IMR-90 (cell line): ENCODE data around the gene RPS5. TPM values are rescaled to one million over a fixed set of nuclear protein-coding genes. Genes with fewer than 3 reads are reported as not detected.

Experiments
- ATAC-seq: fragments of 200-7000 bp; cut with Tn5 transposase; 2 replicates; pipeline ENCODE4 v1.9.1; 2020; ENCODE audit warnings: low read depth, mild to moderate bottlenecking, moderate library complexity
- BruUV-seq: library from RNA; stranded (reverse); fragments of 400-500 nt; replicated peaks from 2 replicates; lab custom pipeline; 2021; lab: Mats Ljungman, UMichigan
- CTCF ChIA-PET: fragments of 300-600 bp; formaldehyde crosslinking; extraction: SDS; loops from one replicate; lab custom pipeline; 2021; ENCODE audit warnings: antibody characterized with exemption; lab: Yijun Ruan, JAX
- POLR2A ChIA-PET: fragments of 300-600 bp; sonication (Branson Sonifier 250); formaldehyde crosslinking; loops from one replicate; lab custom pipeline; 2022; ENCODE audit warnings: antibody characterized with exemption; ENCODE audit not compliant: unreplicated experiment; lab: Charles Lee
- DNase-seq: peaks from one replicate; pipeline ENCODE4 v3.0.0; 2013
- H2AFZ ChIP-seq: replicated peaks from 2 replicates; pipeline ENCODE3; 2013; ENCODE audit warnings: low read length, mild to moderate bottlenecking; ENCODE audit not compliant: poor library complexity
- H2AK5ac ChIP-seq: 2 replicates; pipeline ENCODE4 v1.6.1; 2013; ENCODE audit warnings: low read depth, low read length, inconsistent platforms
- H2AK9ac ChIP-seq: replicated peaks from 2 replicates; pipeline ENCODE3; 2013; ENCODE audit warnings: mild to moderate bottlenecking, low read depth, low read length, moderate library complexity; ENCODE audit not compliant: poor library complexity
- H2BK120ac ChIP-seq: 2 replicates; pipeline ENCODE4 v1.6.1; 2013; ENCODE audit warnings: low read depth, low read length, inconsistent platforms
- H2BK15ac ChIP-seq: 3 replicates; pipeline ENCODE4 v1.6.1; 2013; ENCODE audit warnings: low read depth, low read length, inconsistent platforms
- H2BK20ac ChIP-seq: 2 replicates; pipeline ENCODE4 v1.6.1; 2013; ENCODE audit warnings: low read depth, mild to moderate bottlenecking, inconsistent platforms, low read length, moderate library complexity
- H2BK5ac ChIP-seq: 2 replicates; pipeline ENCODE4 v1.6.1; 2013; ENCODE audit warnings: mild to moderate bottlenecking, low read depth, low read length, inconsistent platforms; ENCODE audit not compliant: poor library complexity, severe bottlenecking
- H3K14ac ChIP-seq: replicated peaks from 2 replicates; pipeline ENCODE4 v1.6.1; 2013; ENCODE audit warnings: low read depth, low read length, inconsistent platforms
- H3K18ac ChIP-seq: 2 replicates; pipeline ENCODE4 v1.6.1; 2013; ENCODE audit warnings: low read depth, low read length, control low read depth
- H3K23ac ChIP-seq: 2 replicates; pipeline ENCODE4 v1.6.1; 2013; ENCODE audit warnings: low read depth, low read length, inconsistent platforms
- H3K27ac ChIP-seq: 2 replicates; pipeline ENCODE4 v1.5.1; 2013; ENCODE audit warnings: mild to moderate bottlenecking, control low read depth, low read length; ENCODE audit not compliant: insufficient read depth
- H3K27me3 ChIP-seq: 2 replicates; pipeline ENCODE4 v1.6.1; 2013; ENCODE audit warnings: low read length; ENCODE audit not compliant: control insufficient read depth, insufficient read depth
- H3K36me3 ChIP-seq: 2 replicates; pipeline ENCODE4 v1.6.1; 2013; ENCODE audit warnings: low read length, mixed read lengths; ENCODE audit not compliant: control insufficient read depth, insufficient read depth
- H3K4ac ChIP-seq: 2 replicates; pipeline ENCODE4 v1.6.1; 2013; ENCODE audit warnings: low read depth, low read length, inconsistent platforms
- H3K4me1 ChIP-seq: 2 replicates; pipeline ENCODE4 v1.6.1; 2013; ENCODE audit warnings: low read length, mixed read lengths; ENCODE audit not compliant: control insufficient read depth, insufficient read depth
- H3K4me2 ChIP-seq: 2 replicates; pipeline ENCODE4 v1.6.1; 2013; ENCODE audit warnings: low read depth, mild to moderate bottlenecking, control low read depth, low read length, moderate library complexity
- H3K4me3 ChIP-seq: 2 replicates; pipeline ENCODE4 v1.5.1; 2013; ENCODE audit warnings: low read depth, mild to moderate bottlenecking, control low read depth, low read length, moderate library complexity; ENCODE audit not compliant: insufficient read depth
- H3K56ac ChIP-seq: 2 replicates; pipeline ENCODE4 v1.6.1; 2013; ENCODE audit warnings: low read length, inconsistent platforms; ENCODE audit not compliant: insufficient read depth; ENCODE audit errors: extremely low read depth
- H3K79me1 ChIP-seq, 2 experiments: 2 replicates each; pipeline ENCODE4 v1.6.1; 2013; ENCODE audit warnings: low read length in 2 of 2, inconsistent platforms in 1 of 2, low read depth in 1 of 2
- H3K9ac ChIP-seq: 2 replicates; pipeline ENCODE4 v1.6.1; 2013; ENCODE audit warnings: low read depth, low read length, control low read depth
- H3K9me1 ChIP-seq: 2 replicates; pipeline ENCODE4 v1.6.1; 2013; ENCODE audit warnings: low read length, inconsistent platforms; ENCODE audit not compliant: insufficient read depth
- H3K9me3 ChIP-seq: 2 replicates; pipeline ENCODE4 v1.6.1; 2013; ENCODE audit warnings: low read length; ENCODE audit not compliant: control insufficient read depth, insufficient read depth
- H4K20me1 ChIP-seq: 2 replicates; pipeline ENCODE4 v1.6.1; 2013; ENCODE audit warnings: low read length, inconsistent platforms; ENCODE audit not compliant: insufficient read depth
- H4K5ac ChIP-seq: 2 replicates; pipeline ENCODE4 v1.6.1; 2013; ENCODE audit warnings: mild to moderate bottlenecking, low read depth, low read length, control low read depth
- H4K8ac ChIP-seq, 2 experiments: 2 replicates each; pipeline ENCODE4 v1.6.1; 2013; ENCODE audit warnings: low read depth in 2 of 2, low read length in 2 of 2, control low read depth in 1 of 2, inconsistent platforms in 1 of 2
- H4K91ac ChIP-seq: 2 replicates; pipeline ENCODE4 v1.6.1; 2013; ENCODE audit warnings: low read depth, low read length, inconsistent platforms; ENCODE audit not compliant: insufficient read depth
- BHLHE40 ChIP-seq: fragments of 150-350 bp; IDR thresholded peaks from 2 replicates; pipeline ENCODE4 v1.6.1; 2016; ENCODE audit warnings: mild to moderate bottlenecking, low read depth, low read length
- CEBPB ChIP-seq: IDR thresholded peaks from 2 replicates; pipeline ENCODE4 v1.6.1; 2012; ENCODE audit warnings: low read depth, low read length, improper control_type of control experiment
- MAFK ChIP-seq: IDR thresholded peaks from 2 replicates; pipeline ENCODE4 v1.6.1; 2012; ENCODE audit warnings: low read depth, low read length, improper control_type of control experiment
- MXI1 ChIP-seq: IDR thresholded peaks from 2 replicates; pipeline ENCODE4 v1.6.1; 2012; ENCODE audit warnings: low read depth, mild to moderate bottlenecking, low read length, moderate library complexity, borderline replicate concordance
- dilution Hi-C: fragments of 300-500 bp; cut with HindIII; formaldehyde crosslinking; loops from one replicate; pipeline ENCODE4 v1.14.3; 2018; ENCODE audit warnings: low sequenced_read_pairs; ENCODE audit not compliant: unreplicated experiment
- in situ Hi-C: fragments of 300-500 bp; cut with MboI; formaldehyde crosslinking; loops from 3 replicates; pipeline ENCODE4 v1.14.3; 2019; ENCODE audit warnings: low sequenced_read_pairs, inconsistent platforms, mixed read lengths
- intact Hi-C: fragments of 100-400 bp; cut with micrococcal nuclease; formaldehyde crosslinking; loops from 2 replicates; pipeline ENCODE4 v1.10.0; 2022
- polyA plus RNA-seq, 3 experiments: library from polyadenylated mRNA; depleted of rRNA; stranded (reverse); fragments of >200 nt; gene quantifications; 2 replicates each; pipeline ENCODE4 v1.2.3, GENCODE V29; 2012; ENCODE audit warnings: low replicate concordance in 1 of 3
- total RNA-seq: library from RNA; depleted of rRNA; stranded (reverse); fragments of >200 nt; gene quantifications from 2 replicates; pipeline ENCODE4 v1.2.3, GENCODE V29; 2012

The RPS5 gene
- total and polyA plus RNA-seq, 2 of the 4 experiments (the other 2 are of a cell fraction), result 3,265 to 5,858 TPM

GRCh38 chr19:58429745-58430144 lies 42.7 kb downstream of the RPS5 start:
- H4K8ac ChIP-seq, result no peak overlapping the region
- H3K56ac ChIP-seq, result no peak overlapping the region
- peaks cover 37% of the 10 kb centered on the region for H3K36me3 ChIP-seq
- no peak overlapping the region for H2BK20ac ChIP-seq
- no peak overlapping the region for H2AFZ ChIP-seq
- DNase-seq (peak; percentile 26), ATAC-seq (peak; percentile 40; the same call in 1 of the 2 replicates)
- H2AK9ac ChIP-seq, result no peak overlapping the region
- no peak overlapping the region for H3K14ac ChIP-seq
- H3K4me1 ChIP-seq, result no peaks in the 10 kb centered on the region
- H3K4me2 ChIP-seq, result no peak overlapping the region
- H3K4ac ChIP-seq, result no peak overlapping the region
- no peak overlapping the region for H2AK5ac ChIP-seq
- H3K9ac ChIP-seq, result no peak overlapping the region
- H3K23ac ChIP-seq, result no peak overlapping the region
- no TSS peak for BruUV-seq
- H3K9me3 ChIP-seq, result peaks cover 81% of the 10 kb centered on the region
- no peak overlapping the region for H3K27ac ChIP-seq
- H3K4me3 ChIP-seq, result no peak overlapping the region
- CTCF ChIA-PET, result no interaction called here
- H3K27me3 ChIP-seq, result no peaks in the 10 kb centered on the region
- no peak overlapping the region for H2BK5ac ChIP-seq
- H2BK15ac ChIP-seq, result no peak overlapping the region
- H2BK120ac ChIP-seq, result no peak overlapping the region
- POLR2A ChIA-PET, result no interaction called here
- in situ Hi-C loops (no loop called here), dilution Hi-C loops (no loop called here), intact Hi-C loops (no loop called here)
- H4K20me1 ChIP-seq, result no peaks in the 10 kb centered on the region
- no peak overlapping the region for H4K91ac ChIP-seq
- peaks cover 0 to 4% of the 10 kb centered on the region in 2 experiments; a peak in 1 of 4 replicates for H3K79me1 ChIP-seq
- no peaks in the 10 kb centered on the region for H3K9me1 ChIP-seq
- TF ChIP-seq CEBPB, result peak; percentile 15; the same call in 1 of the 2 replicates
- no peak for TF ChIP-seq BHLHE40
- TF ChIP-seq MXI1, result no peak
- TF ChIP-seq MAFK, result no peak
- no peak overlapping the region for H3K18ac ChIP-seq
- H4K5ac ChIP-seq, result no peak overlapping the region
